GM21723 (cell line): Measurements from ENCODE around the gene RNF26.

ENCODE experiments used
- ATAC-seq: cut with Tn5 transposase; IDR thresholded peaks from one replicate; pipeline ENCODE4 v1.9.1; 2021; ENCODE audit warnings: mild to moderate bottlenecking, moderate library complexity; ENCODE audit not compliant: unreplicated experiment

The RNF26 gene

DNA sequence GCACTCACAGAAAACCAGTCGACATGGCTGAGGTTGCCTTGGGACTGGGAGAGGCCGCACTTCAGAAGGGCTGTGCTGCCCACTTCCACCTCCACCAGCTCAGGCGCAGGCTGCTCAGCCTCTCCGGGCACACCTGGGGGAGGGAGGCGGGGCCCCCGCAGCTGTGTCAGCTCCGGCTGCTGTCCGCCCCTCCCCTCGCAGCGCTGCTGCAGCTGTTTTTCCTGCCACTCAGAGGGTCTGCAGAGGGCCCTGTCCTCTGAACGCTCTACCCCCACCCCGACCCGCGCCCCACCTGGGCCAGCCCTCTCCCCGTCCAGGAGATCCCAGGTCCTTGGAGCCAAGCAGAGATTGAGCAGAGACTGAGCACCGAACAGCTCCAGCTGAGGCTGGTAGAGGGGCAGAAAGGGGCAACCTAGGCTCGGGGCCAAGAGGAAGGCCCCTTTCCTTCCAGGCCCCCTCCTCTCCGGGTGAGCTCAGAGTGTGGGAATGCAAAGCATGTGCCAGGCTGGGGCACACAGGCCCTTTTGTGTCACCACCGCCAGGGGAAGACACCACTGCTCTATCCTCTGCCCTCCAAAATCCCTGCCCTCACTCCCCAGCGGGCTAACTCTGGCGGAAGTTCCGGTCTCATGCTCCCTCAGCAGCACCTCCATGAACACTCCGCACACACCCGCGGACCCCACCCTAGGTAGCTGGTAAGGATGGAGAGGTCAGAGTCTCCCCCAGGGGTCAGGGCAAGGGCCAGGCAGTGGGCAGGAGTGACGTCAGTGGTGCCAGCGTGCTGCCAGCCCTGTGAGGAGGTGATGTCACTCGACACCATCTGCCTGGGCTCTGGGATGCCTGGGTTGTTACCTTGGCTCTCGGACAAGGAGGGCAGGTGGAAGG lies 19.0 kb upstream of the RNF26 start:
- ATAC-seq, result peak; percentile 34

DNA sequence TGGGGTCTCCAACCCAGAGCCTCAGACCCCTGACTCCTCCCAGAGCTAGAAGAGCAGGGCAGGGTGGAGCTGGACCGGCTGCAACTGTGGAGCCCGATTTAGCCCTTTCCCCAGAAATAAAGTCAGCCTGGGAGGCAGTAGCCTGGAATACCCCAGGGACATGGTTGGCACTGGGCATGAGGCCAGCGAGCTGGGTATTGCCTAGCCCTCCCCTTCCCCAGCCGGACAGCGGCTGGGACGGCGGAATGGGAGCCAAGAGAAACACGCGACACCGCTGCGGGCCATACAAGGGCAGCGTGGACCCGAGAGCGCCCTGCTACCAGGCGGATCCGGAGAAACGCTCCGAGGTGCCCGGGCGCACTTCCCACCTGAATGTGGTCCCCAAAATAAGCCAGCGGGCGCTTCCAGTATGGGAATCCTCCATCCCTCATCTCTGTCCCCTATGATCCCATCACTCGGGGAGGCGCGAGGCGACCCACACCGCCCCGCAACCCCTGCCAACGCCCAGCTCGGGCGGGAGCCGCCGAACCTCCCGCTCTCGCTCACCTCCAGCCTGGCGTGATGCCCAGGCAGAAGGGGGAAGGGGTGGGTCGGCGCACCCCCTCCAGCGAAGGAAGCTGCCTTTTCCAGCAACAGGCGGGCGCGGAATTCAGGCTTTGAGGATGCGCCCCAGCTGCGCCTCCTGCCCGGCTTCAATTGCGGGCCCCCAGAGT lies 18.2 kb upstream of the RNF26 start:
- ATAC-seq, result no peak

DNA sequence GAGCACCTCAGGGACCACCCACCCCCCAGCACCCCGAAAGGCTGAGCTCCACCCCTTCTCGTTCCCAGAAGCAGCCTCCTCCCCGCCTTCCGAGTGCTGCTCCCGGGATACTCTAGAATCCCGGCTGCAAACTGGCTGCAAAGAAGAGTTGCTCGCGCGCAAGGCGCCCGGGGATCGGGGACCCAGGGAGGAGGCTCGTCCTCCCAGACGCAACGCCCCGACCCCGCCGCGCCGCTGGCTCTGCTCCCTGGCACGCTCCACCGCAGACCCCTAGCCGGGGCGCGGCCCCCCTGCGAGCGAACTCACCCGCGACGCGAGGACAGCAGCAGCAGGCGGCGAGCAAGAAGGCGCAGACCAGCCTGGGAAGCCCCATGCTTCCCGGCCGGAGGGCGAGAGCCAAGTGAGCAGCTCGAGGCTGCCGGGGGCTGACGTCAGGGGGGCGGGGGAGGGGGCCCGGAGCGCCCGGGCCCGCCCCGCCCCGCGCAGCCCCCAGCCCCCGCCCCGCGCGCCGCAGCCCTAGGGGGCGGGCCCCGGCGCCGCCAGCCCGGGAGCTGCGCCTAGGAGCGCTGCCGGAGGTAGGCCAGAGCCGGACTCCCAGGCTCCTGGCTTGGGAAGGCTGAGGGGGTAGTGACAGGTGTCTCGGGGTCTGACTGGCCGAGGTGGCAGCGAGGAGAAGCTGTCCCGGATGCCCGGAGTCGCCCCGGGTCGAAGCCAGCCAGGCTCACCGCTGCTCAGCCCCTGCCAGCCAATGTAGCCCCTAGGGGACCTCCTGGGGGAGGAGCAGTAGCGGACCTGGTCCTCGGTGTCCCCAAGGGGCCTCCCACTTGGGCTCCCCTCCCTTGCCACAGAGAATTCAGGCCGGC lies 17.4 kb upstream of the RNF26 start, which contains the start of gene MCAM:
MCAM (minus strand) TSS at position 402 of the 863 bp plus-strand sequence; CDS start at position 373, 29 bp downstream.
- no peak for ATAC-seq

DNA sequence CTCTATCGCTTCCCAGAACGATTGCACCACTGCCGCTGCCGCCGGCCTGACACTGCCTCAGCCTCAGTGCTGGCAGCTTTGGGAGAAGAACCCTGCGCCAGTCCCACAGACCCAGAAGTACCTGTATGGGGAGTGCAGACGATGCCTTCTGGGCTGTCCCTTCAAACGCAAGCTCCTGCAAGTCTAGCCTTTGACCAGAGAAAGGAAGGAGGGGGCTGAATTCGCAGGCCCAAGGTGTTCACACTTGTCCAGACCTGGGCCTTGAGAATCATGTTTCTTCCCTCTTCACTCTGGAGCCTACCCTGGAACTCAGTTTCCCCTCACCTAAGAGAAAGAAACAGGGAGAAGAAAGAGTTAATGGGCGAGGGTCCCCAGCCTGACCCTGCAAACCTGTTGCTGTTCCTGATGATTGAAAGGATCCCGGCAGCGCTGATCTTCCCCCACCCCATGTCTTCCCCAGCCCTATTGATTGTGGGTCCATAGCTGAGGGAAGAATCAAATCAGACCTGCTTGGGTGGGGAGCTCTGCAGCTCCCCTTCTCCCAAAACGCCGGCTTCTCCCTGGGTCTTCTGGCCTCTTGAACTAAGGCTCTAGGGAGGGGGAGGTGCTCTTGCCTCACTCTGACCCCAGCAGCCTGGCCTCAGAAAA lies 16.6 kb upstream of the RNF26 start:
- no peak for ATAC-seq

DNA sequence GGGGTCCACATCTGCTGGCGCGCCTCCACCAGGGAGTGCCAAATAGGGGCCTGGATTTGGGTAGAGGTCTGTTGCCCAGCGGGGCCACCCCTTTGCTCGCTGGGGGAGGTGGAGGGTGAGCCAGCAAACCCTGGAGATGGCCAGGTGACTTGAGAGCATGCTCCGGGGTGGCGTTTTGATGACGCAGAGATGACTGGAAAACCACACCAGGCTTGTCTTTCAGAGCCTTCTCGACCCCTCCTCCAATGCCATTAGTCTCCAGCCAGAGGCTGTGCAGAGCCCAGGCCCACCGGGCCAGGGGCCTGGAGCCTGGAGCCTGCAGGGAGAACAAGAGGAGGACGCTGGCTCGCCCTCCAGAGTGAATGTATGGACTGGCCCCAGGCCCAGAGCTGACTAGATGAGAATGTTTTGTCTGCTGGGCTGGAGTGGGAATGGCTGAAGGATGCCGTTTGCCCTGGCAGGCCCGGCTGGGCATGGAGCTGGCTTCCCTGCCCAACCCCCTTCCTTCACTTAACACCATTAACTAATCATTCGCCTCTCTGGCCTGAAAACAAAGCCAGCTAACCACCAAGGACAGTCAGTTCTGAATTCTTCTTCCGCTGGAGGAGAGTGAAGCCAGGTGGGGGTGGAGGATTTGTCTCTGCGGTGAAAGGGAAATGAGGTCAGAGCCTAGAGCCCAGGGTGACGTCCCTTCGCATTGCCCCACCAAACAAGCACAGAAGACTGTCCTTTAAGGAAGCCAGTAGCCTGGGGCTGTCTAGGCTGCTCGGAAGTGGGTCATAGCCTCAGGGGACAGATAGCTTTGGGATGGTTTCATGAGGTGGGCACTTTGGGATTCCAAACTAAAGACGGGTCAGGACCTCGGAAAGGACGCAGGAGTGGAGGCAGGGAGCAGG lies 15.8 kb upstream of the RNF26 start:
- no peak for ATAC-seq

DNA sequence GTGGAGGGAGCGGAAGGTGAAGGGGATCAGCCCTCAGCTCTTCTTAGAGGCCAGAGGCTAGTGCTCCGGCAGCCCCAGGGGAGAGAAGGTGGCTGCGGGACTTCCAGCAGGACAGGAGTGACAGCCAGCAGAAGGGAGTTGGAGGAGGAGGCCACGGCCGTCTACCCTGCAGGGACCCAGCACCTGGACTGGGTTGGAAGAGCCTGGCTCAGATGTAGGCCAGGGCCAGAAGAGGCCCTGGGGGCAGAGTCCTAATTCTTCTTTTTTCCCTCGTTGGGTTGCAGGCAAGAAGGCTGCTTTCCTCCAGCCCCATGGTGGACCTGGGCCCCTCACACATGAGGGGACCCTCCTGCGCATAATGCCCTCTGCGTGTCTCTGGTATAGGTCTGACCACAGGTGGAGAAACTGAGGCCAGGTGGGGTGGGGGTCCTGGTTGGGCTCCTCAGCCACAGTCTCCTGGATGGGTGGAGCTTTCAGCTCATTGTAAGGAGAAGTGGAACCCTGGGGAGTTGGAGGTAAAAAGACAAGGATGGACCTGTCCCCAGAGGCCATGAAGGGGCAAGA lies 15.1 kb upstream of the RNF26 start:
- no peak for ATAC-seq

DNA sequence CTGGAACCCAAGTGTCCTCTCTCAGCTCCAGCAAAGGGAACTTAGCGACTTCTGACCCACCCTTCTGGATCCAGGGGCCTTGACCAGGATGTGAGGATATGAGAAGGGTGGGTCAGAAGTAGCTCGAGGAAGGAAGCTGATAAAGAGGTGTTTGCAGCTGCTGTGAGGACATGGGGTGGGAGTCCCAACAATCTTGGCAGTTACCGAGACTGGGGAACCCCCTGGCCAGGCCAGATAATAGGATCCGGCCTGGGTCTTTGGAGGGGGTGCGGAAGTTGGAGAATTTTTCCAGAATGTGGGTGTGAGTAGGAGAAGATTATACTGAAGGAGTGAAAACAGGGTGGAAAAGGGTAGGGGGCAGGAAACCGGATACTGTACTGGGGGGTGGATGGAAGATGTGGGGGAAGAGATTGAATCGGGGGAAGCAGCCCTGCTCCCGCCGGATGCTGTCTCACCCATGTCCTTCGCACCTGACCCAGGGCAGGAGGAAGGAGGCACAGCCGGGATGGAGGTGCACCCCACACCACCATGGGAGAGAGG lies 14.6 kb upstream of the RNF26 start:
- no peak for ATAC-seq

DNA sequence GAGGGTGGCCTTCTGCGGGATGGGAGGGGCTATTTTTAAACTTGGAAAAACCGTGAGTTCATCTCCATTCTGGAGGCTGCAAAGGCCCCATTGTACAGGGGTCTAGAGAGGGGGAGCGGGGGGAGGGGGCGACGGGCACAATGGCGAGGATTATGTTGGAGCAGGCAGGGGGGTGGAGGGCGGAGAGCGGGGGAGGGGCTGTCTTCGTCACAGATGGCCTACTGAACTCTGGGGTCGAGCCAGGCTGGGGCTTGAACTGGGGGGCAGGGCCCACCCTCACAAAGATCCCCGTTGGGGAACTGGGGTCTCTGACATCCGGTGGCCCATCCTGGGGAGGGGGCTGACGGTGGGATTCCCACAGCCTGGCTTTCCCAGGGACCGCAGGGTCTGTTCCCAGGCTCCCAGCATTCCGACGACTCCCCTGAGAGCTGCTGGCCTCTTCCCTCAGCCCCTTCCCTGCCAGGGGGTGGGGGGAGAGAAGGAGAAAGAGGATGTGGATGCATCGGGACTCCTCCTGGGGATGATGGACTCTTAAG lies 14.0 kb upstream of the RNF26 start:
- ATAC-seq, result no peak

DNA sequence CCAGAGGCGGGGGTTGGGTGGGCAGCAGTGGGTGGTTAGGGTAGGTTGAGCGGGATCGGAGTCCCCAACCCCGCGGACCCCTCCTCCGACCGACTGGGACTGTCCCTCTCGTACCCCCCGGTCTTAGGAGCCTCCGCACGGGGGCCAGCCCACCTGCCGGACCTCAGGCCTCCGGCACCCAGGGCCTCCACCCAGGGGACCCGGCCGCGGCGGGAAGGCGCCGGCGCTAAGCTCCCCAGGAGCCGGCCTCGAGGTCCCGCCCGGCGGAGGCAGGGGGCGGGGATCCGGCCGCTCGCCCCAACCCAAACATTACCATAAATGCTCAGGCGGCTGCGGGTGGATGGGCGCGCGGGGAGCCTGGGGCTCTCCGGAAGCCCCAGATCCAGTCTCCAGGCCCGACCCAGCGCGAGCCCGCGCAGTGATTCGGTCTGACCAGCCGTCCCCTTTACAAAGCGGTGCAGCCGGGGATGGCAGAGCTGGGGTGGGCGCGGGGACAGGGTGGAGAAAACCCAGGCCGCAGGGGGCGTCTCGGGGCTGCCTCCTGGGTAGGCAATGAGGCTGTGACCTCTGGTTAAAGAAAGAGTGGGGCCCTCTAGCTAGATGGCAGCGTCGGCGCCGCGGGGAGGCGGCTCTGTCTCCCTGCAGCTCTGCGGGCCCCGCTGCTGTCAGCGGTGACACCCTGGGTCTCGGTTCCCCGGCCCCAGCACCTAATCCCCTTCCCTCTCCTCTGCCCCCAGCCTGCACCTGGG lies 13.4 kb upstream of the RNF26 start:
- ATAC-seq, result peak; percentile 53

DNA sequence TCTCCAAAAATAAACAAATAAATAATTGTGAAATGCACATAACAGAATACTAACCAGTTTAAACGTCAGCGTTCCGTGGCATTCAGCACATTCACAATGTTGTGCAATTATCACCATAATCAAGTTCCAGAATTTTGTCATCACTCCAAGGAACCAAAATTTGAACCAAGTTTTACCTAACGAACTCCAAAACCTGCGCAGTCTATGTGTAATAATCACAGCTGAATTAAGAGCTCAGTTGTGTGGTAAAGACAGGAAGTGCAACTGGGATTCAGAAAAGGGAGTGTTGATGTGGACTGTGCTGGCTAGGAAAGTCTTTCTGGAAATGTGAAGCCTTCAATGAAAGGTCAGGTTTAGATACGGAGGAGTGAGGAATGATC lies 12.0 kb upstream of the RNF26 start:
- no peak for ATAC-seq

DNA sequence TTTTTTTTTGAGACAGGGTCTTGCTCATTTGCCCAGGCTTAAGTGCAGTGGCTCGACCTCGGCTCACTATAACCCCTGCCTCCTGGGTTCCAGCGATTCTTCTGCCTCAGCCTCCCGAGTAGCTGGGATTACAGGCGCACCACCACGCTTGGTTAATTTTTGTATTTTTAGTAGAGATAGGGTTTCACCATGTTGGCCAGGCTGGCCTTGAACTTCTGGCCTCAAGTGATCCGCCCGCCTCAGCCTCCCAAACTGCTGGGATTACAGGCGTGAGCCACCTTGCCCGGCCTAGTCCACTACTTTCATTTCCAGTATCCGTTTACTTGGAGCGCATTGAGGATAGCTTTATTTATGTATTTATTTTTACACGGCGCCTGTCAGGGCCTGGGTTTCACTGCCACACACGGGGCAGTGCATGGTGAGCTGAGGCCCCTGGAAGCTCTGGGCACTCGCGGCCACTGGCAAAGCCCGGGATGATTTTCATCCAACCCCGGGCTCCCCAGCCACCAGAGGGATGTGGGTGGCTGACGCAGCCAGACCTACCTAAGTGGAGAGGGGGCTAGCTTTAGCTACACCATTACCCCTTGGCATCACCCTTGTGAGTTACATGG lies 11.3 kb upstream of the RNF26 start:
- ATAC-seq, result no peak

DNA sequence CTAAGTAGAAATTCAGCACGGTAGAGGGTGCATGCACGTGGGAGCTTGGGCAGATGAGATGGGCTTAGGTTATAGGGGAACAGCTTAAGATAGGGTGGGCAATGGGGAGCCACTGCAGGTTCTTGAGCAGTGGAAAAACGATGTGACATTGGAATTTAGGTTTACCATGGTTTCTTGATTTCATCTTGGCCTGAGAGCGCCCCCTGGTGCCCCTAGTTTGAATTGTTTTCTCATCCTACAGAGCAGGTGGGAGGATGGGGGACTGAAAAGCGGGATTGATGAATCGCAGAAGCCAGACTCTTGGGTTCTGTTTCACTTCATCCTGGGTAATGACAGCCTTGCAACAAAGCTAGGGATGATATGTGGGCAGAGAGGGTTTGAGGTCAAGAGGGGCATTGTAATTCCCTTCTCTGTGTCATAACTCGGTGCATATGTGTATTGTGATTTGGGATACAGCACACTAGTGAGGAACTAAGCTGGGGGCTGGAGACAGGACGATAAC lies 10.7 kb upstream of the RNF26 start:
- ATAC-seq, result no peak

DNA sequence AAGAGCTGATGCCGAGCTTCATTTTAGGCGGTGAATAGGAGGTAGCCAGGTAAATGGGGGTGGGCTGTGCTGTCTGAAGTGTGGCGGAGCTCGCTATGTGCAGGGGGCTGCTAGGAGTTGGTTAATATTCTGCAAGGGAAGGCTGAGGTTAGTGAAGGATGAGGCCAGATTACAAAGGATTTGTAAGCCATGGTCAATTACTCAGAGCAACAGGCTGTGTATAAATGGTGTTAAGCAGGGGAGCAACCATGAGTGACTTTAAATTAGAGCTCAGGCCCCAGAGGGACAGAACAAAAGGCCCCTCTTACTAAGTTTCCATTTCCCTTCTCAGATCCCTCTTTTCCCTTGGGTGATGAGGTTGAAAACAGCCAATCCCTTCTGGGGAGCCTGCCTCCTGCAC lies 10.1 kb upstream of the RNF26 start:
- no peak for ATAC-seq

DNA sequence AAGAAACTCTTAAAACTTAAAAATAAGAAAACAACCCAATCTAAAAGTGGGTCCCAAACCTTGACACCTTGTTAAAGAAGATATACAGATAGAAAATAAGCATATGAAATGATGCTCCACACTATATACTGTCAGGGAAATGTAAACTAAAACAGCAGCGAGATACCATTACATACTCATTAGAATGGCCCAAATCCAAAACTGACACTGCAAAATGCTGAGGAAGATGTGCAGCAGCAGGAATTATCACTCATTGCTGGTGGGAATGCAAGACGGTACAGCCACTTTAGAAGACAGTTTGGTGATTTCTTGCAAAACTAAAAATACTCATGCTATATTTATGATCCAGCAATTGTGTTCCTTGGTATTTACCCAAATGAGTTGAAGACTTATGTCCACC lies 5.0 kb upstream of the RNF26 start:
- no peak for ATAC-seq

DNA sequence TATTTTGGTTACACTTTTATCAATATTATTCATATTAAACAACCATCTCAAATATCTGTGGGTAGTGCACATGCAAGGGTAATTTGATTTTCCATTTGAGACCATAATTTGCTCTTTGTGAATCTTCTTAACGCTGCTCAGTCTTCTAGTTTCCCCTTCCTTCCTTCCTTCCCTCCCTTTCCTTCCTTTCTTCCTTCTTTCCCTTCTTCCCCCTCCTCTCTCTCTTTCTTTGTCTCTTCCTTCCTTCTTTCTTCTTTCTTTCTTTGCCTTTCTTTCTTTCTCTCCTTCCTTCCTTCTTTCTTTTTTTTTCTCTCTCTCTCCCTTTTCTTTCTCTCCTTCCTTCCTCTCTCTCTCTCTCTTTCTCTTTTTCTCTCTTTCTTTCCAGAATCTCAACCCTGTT lies 4.1 kb upstream of the RNF26 start:
- ATAC-seq, result no peak

DNA sequence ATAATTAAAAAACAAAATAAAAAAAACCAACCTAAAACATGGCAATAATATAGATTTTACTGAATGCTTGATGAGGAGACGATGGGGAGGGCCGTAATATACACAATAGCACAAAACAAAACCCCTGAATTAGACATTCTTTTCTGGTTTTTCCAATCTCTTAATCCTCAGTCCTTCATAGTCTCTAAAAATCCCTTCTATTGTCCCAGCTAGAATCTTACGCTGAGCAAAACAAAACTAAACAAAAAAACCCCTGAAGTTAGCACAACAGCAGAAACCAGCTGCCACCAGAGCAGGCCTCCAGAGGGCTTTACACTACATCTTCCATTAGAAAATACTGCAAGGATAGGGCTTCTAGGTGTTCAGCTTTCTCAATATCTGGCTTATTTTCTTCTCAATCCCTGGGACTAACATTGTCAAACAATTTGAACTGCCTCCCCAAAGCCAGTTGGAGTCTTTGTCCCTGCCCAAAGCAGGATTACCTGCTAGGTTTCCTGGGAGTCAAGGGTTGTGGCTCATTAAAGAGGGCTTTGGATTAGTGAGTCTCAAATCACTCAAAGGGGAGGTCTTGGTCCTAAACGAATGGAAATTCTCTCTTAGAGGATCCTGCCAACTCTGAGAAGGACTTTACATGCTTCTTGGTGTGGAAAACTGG lies 2.1 kb upstream of the RNF26 start:
- ATAC-seq, result no peak

DNA sequence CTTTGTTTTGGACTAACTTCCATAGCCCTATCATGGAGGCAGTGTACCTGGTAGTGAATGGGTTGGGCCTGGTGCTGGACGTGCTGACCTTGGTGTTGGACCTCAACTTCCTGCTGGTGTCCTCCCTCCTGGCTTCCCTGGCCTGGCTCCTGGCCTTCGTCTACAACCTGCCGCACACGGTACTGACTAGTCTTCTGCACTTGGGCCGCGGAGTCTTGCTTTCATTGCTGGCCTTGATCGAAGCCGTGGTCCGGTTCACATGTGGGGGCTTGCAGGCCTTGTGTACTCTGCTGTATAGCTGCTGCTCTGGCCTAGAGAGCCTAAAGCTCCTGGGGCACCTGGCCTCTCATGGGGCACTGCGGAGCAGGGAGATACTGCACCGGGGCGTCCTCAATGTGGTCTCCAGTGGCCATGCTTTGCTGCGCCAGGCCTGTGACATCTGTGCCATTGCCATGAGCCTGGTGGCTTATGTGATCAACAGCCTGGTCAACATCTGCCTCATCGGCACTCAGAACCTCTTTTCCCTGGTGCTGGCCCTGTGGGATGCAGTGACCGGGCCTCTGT lies 846 bp downstream of the RNF26 start:
- ATAC-seq, result no peak
